Progenitor cell of endocrine pancreas (in vitro differentiated cells): Measurements from ENCODE around the gene MTLN. TPM values are rescaled to one million over a fixed set of nuclear protein-coding genes. Genes with fewer than 3 reads are reported as not detected.
"Not testable (repeated sequence)": the region's sequence is repeated elsewhere in the genome, so short reads cannot be mapped to it uniquely, and the experiment has no call there.

Experiments
- DNase-seq: peaks from one replicate; pipeline ENCODE4 v3.0.0; 2021; ENCODE audit warnings: low spot score; ENCODE audit not compliant: unreplicated experiment
- H3K27ac Mint-ChIP-seq: 2 replicates; pipeline ENCODE4 v1.8.0; 2021; ENCODE audit warnings: mild to moderate bottlenecking, moderate library complexity, mixed read lengths
- H3K27me3 Mint-ChIP-seq: 2 replicates; pipeline ENCODE4 v1.8.0; 2021; ENCODE audit warnings: mixed read lengths
- H3K36me3 Mint-ChIP-seq: 2 replicates; pipeline ENCODE4 v1.8.0; 2022; ENCODE audit warnings: mixed read lengths; ENCODE audit not compliant: insufficient read depth
- H3K4me1 Mint-ChIP-seq: 2 replicates; pipeline ENCODE4 v1.8.0; 2021; ENCODE audit warnings: low read depth, mixed read lengths
- H3K4me3 Mint-ChIP-seq: 2 replicates; pipeline ENCODE4 v1.8.0; 2021; ENCODE audit warnings: low read depth, mild to moderate bottlenecking, moderate library complexity, mixed read lengths
- H3K9me3 Mint-ChIP-seq: 2 replicates; pipeline ENCODE4 v1.8.0; 2021; ENCODE audit warnings: low read depth, mixed read lengths
- total RNA-seq: library from RNA; stranded (reverse); gene quantifications from 2 replicates; pipeline ENCODE4 v1.2.1, GENCODE V29; 2021
- TF ChIP-seq, protein P1 (sequence below): fragments of 200-600 bp; sonication (generic); IDR thresholded peaks from one replicate; pipeline ENCODE4 v1.5.0; 2021; ENCODE audit warnings: antibody characterized with exemption, mild to moderate bottlenecking; ENCODE audit not compliant: unreplicated experiment

The MTLN gene
- total RNA-seq, 1 donor from 2014 or later: 7.5 TPM

DNA sequence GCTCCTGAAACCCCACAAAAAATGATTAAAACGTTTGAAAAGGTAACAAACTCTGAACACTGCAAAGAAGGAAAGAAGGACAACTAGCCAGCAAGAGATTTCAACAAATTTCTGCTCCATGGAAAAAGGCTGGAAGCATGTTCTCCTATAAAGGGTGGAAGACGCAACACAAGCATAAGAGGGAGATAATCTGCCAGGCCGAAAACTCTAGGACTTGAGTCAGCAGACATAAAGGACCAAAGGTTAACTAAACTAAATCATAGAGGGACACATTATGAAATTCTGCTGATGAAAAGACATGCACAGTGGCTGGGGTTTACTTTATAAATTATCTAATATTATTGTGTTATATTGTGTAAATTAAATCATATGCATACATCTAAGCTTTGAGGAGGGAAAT lies 14.3 kb downstream of the MTLN start:
- Mint-ChIP-seq H3K4me1 (peaks cover 1% of the 10 kb centered on the region), H3K27ac (no peak overlapping the region), H3K4me3 (no peak overlapping the region), H3K27me3 (no peaks in the 10 kb centered on the region), H3K36me3 (peaks cover 11% of the 10 kb centered on the region), H3K9me3 (peaks cover 3% of the 10 kb centered on the region)
- no peak for DNase-seq
- TF ChIP-seq, protein P1, sequence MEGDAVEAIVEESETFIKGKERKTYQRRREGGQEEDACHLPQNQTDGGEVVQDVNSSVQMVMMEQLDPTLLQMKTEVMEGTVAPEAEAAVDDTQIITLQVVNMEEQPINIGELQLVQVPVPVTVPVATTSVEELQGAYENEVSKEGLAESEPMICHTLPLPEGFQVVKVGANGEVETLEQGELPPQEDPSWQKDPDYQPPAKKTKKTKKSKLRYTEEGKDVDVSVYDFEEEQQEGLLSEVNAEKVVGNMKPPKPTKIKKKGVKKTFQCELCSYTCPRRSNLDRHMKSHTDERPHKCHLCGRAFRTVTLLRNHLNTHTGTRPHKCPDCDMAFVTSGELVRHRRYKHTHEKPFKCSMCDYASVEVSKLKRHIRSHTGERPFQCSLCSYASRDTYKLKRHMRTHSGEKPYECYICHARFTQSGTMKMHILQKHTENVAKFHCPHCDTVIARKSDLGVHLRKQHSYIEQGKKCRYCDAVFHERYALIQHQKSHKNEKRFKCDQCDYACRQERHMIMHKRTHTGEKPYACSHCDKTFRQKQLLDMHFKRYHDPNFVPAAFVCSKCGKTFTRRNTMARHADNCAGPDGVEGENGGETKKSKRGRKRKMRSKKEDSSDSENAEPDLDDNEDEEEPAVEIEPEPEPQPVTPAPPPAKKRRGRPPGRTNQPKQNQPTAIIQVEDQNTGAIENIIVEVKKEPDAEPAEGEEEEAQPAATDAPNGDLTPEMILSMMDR: no peak

DNA sequence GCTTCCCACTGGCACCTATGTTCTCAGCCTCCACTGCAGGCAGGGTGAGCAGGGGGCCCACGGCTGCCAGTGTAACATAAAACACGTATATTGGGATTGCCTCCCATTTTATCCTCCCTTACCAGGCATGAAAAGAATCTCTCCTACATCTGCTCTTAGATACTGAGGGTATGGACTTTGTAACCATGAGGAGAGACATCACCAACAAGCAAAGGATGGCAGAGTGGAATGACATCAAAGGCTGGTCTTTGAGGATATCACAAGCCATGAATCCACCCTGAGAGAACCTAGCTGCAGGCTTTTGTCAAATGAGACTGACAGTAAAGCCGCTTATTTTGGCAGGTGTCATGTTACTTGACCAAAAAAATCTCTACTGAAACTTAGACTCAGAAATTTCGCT lies 14.9 kb downstream of the MTLN start:
- H3K27me3 Mint-ChIP-seq: no peaks in the 10 kb centered on the region
- peaks cover 3% of the 10 kb centered on the region for H3K9me3 Mint-ChIP-seq
- H3K4me3 Mint-ChIP-seq: no peak overlapping the region
- H3K36me3 Mint-ChIP-seq: peaks cover 11% of the 10 kb centered on the region
- no peak for DNase-seq
- H3K4me1 Mint-ChIP-seq: peaks cover 1% of the 10 kb centered on the region
- no peak overlapping the region for H3K27ac Mint-ChIP-seq
- TF ChIP-seq, protein P1: no peak

DNA sequence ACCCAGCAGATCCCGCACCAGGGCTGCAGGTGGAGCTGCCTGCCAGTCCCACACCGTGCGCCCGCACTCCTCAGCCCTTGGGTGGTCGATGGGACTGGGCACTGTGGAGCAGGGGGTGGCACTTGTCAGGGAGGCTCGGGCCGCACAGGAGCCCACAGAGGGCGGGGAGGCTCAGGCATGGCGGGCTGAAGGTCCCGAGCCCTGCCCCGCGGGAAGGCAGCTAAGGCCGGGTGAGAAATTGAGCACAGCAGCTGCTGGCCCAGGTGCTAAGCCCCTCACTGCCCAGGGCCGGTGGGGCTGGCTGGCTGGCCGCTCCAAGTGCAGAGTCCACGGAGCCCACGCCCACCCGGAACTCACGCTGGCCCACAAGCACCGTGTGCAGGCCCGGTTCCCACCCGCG lies 22.2 kb downstream of the MTLN start:
- not testable (repeated sequence) for H3K27ac Mint-ChIP-seq, DNase-seq, H3K27me3 Mint-ChIP-seq, H3K4me1 Mint-ChIP-seq, H3K4me3 Mint-ChIP-seq
- peaks cover 32% of the 10 kb centered on the region for H3K9me3 Mint-ChIP-seq
- peaks cover 49% of the 10 kb centered on the region for H3K36me3 Mint-ChIP-seq

DNA sequence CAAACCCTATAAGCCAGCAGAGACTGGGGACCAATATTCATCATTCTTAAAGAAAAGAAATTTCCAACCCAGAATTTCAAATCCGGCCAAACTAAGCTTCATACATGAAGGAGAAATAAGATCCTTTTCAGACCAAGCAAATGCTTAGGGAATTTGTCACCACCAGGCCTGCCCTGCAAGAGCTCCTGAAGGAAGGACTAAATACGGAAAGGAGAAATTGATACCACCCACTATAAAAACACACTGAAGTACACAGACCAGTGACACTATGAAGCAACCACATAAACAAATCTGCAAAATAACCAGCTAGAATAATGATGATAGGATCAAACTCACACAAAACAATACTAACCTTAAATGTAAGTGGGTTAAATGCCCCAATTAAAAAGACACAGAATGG lies 29.9 kb downstream of the MTLN start:
- H3K27me3 Mint-ChIP-seq: no peaks in the 10 kb centered on the region
- peaks cover 34% of the 10 kb centered on the region for H3K9me3 Mint-ChIP-seq
- no peak overlapping the region for H3K4me3 Mint-ChIP-seq
- no peak overlapping the region for H3K27ac Mint-ChIP-seq
- no peaks in the 10 kb centered on the region for H3K4me1 Mint-ChIP-seq
- no peak for DNase-seq
- H3K36me3 Mint-ChIP-seq: peaks cover 44% of the 10 kb centered on the region
- TF ChIP-seq, protein P1: no peak

DNA sequence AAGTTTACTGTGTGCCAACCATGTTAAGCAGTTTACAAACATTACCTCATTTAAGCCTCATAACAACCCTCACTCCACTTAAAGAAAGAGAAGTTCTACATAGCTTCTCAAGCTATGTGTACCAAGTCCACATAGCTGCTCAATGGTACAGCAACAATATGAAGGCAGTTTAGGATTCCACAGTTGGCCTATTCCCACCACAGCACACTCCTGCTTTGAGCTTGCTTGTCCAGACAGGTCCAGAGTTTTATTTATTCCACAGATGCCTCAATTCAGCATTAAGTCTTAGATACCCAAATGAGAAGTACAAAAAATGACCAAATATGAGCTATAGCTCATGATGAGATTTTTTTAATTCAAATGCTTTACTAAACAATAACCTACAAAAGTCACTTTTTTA lies 32.3 kb downstream of the MTLN start:
- H3K27ac Mint-ChIP-seq: no peak overlapping the region
- TF ChIP-seq, protein P1: no peak
- H3K4me1 Mint-ChIP-seq: no peaks in the 10 kb centered on the region
- H3K9me3 Mint-ChIP-seq: peaks cover 26% of the 10 kb centered on the region
- H3K27me3 Mint-ChIP-seq: no peaks in the 10 kb centered on the region
- H3K36me3 Mint-ChIP-seq: peaks cover 31% of the 10 kb centered on the region
- no peak overlapping the region for H3K4me3 Mint-ChIP-seq
- no peak for DNase-seq

DNA sequence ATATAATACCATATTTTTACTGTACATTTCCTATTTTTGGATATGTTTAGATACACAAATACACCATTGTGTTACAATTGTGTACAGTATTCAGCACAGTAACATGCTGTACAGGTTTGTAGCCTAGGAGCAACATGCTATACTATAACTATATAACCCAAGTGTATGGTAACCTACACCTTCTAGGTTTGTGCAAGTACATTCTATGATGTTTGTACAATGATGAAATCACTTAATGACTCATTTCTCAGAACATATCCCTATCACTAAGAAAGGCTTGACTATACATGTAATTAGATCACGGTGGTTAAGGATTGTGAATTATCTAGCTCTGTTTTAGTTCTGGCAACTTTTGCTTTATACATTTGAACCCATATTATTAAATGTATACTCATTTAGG lies 38.8 kb downstream of the MTLN start:
- Mint-ChIP-seq H3K36me3 (no peaks in the 10 kb centered on the region), H3K4me1 (no peaks in the 10 kb centered on the region), H3K4me3 (no peak overlapping the region), H3K9me3 (no peaks in the 10 kb centered on the region), H3K27ac (no peak overlapping the region), H3K27me3 (no peaks in the 10 kb centered on the region)
- DNase-seq: no peak
- TF ChIP-seq, protein P1: no peak
